Measurements from ENCODE around the gene GAL3ST2.

- TF ChIP-seq CTCF (IDR thresholded peaks at IDR 0.05): no peak
- no peak for TF ChIP-seq EP300 (IDR thresholded peaks at IDR 0.05)
- TF ChIP-seq POLR2A (IDR thresholded peaks at IDR 0.05; ENCODE audit: low read depth): no peak
Measured at GRCh38 chr2:241759067-241759807, 17.4 kb upstream of the GAL3ST2 start.
